Measurements from ENCODE around the gene RHOA.

GRCh38 chr3:49358884-49359225 lies 52.9 kb downstream of the RHOA start:
- no peak for TF ChIP-seq POLR2AphosphoS5 (IDR thresholded peaks at IDR 0.05)
- no peak for TF ChIP-seq CTCF (IDR thresholded peaks at IDR 0.05)
- no peak for TF ChIP-seq EP300 (IDR thresholded peaks at IDR 0.05)
- TF ChIP-seq POLR2A (IDR thresholded peaks at IDR 0.05; ENCODE audit: low read depth), result no peak
